Keratinocyte (primary cell): ENCODE measurements around the gene MEIS3. TPM values are rescaled to one million over a fixed set of nuclear protein-coding genes. Genes with fewer than 3 reads are reported as not detected.

ENCODE experiments used
- DNase-seq: peaks from one replicate; pipeline ENCODE4 v3.0.0-alpha.2; 2011; ENCODE audit warnings: low read depth, missing footprints, low spot score
- FAIRE-seq: peaks from 2 replicates; lab custom pipeline; 2011; peaks lifted over from hg19 to GRCh38; lab: Jason Lieb, UNC
- H2AFZ ChIP-seq: 2 replicates; pipeline ENCODE4 v1.6.0; 2012; ENCODE audit warnings: low read length, control low read depth, inconsistent platforms; ENCODE audit not compliant: control insufficient read depth
- H3K27ac ChIP-seq: 2 replicates; pipeline ENCODE4 v1.5.1; 2011; ENCODE audit warnings: low read length; ENCODE audit not compliant: control insufficient read depth, insufficient read depth
- H3K27me3 ChIP-seq: 3 replicates; pipeline ENCODE4 v1.6.0; 2011; ENCODE audit warnings: low read length; ENCODE audit not compliant: control insufficient read depth, insufficient read depth; ENCODE audit errors: extremely low read depth
- H3K36me3 ChIP-seq, 2 experiments: 2 replicates in 1 of 2; 3 replicates in 1 of 2; pipeline ENCODE4 v1.5.1; 2011; ENCODE audit warnings: low read length in 2 of 2, mild to moderate bottlenecking in 1 of 2; ENCODE audit not compliant: control insufficient read depth in 2 of 2, insufficient read depth in 2 of 2; ENCODE audit errors: extremely low read depth in 1 of 2
- H3K4me1 ChIP-seq: 3 replicates; pipeline ENCODE4 v1.5.1; 2011; ENCODE audit warnings: low read length; ENCODE audit not compliant: control insufficient read depth, insufficient read depth; ENCODE audit errors: extremely low read depth
- H3K4me2 ChIP-seq: 3 replicates; pipeline ENCODE4 v1.6.0; 2011; ENCODE audit warnings: low read depth, low read length; ENCODE audit not compliant: control insufficient read depth, insufficient read depth; ENCODE audit errors: extremely low read depth
- H3K4me3 ChIP-seq, 3 experiments: fragments of 200-600 bp in 1 of 3; sonication (generic) in 1 of 3; 2 replicates in 2 of 3; 3 replicates in 1 of 3; pipeline ENCODE4 v1.5.1; 2011 to 2016; ENCODE audit warnings: low read length in 3 of 3, mild to moderate bottlenecking in 3 of 3, control low read depth in 2 of 3, inconsistent platforms in 1 of 3, low read depth in 1 of 3, mixed read lengths in 1 of 3, mixed run types in 1 of 3, moderate library complexity in 1 of 3; ENCODE audit not compliant: control insufficient read depth in 2 of 3, insufficient read depth in 2 of 3; ENCODE audit errors: extremely low read depth in 1 of 3
- H3K79me2 ChIP-seq: 2 replicates; pipeline ENCODE4 v1.6.0; 2012; ENCODE audit warnings: low read length; ENCODE audit not compliant: control insufficient read depth, insufficient read depth
- H3K9ac ChIP-seq: 3 replicates; pipeline ENCODE4 v1.6.0; 2011; ENCODE audit warnings: low read length; ENCODE audit not compliant: control insufficient read depth, insufficient read depth; ENCODE audit errors: extremely low read depth
- H3K9me1 ChIP-seq: 3 replicates; pipeline ENCODE4 v1.6.0; 2011; ENCODE audit warnings: low read length; ENCODE audit not compliant: control insufficient read depth, insufficient read depth; ENCODE audit errors: extremely low read depth
- H3K9me3 ChIP-seq: 2 replicates; pipeline ENCODE4 v1.5.1; 2012; ENCODE audit warnings: low read depth, low read length; ENCODE audit not compliant: control insufficient read depth
- H4K20me1 ChIP-seq: 3 replicates; pipeline ENCODE4 v1.6.0; 2011; ENCODE audit warnings: low read length; ENCODE audit not compliant: control insufficient read depth, insufficient read depth; ENCODE audit errors: extremely low read depth
- CTCF ChIP-seq, 3 experiments: IDR thresholded peaks in 1 of 3; conservative IDR thresholded peaks in 1 of 3; optimal IDR thresholded peaks in 1 of 3; 2 replicates in 2 of 3; 3 replicates in 1 of 3; pipeline versions ENCODE3 to v1.5.1; 2011; ENCODE audit warnings: low read length in 3 of 3, mild to moderate bottlenecking in 3 of 3, moderate library complexity in 2 of 3, control low read depth in 1 of 3, inconsistent platforms in 1 of 3; ENCODE audit not compliant: insufficient read depth in 2 of 3; ENCODE audit errors: extremely low read depth in 1 of 3
- EZH2 ChIP-seq: IDR thresholded peaks from one replicate; pipeline ENCODE4 v1.6.1; 2012; ENCODE audit warnings: inconsistent platforms, mild to moderate bottlenecking, low read length, moderate library complexity
- dilution Hi-C: fragments of 300-500 bp; cut with MboI; formaldehyde crosslinking; loops from one replicate; pipeline ENCODE4 v1.7.0; 2020; ENCODE audit warnings: low sequenced_read_pairs; ENCODE audit not compliant: extremely low pct_ligation_motif_present
- polyA plus RNA-seq, 5 experiments: library from polyadenylated mRNA; depleted of rRNA in 3 of 5; stranded (reverse) in 3 of 5; stranded (forward) in 1 of 5; unstranded in 1 of 5; fragments of >200 nt; gene quantifications; 1 replicate in 1 of 5; 2 replicates in 3 of 5; 3 replicates in 1 of 5; pipeline versions ENCODE4 v1.2.1 to v1.2.3, GENCODE V29; 2011 to 2012; ENCODE audit warnings: missing spikeins in 2 of 5, low read depth in 1 of 5, low replicate concordance in 1 of 5

MEIS3 gene
- polyA plus RNA-seq, 1 donor (not counting 4 experiments of a cell fraction or from before 2014, with no cell fraction given) = 1.7 TPM

DNA sequence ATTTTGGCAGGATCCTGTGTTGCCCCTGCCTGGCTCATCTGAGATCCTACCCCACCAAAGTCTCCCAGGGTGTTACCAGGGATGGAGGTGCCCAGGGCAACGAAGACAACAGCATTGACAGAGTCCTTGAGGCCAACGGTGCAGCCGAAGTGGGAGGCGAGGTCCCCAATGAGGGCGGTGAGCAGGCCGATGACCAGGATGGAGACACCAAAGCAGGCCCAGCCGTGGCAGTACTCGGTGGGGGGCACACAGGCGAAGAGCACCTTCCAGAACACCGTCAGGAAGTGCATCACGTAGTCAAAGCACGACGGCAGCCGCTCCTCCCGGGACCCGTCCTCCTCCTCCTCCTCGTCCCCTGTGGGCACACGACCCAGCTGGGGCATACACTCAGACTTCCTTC, 12.8 kb upstream of the MEIS3 start:
- H3K27ac ChIP-seq = no peak overlapping the region
- FAIRE-seq = no peak
- no peaks in the 10 kb centered on the region for H3K79me2 ChIP-seq
- H4K20me1 ChIP-seq = no peaks in the 10 kb centered on the region
- no peak overlapping the region for H2AFZ ChIP-seq
- peaks cover 13% of the 10 kb centered on the region for H3K4me1 ChIP-seq
- no peak overlapping the region for H3K4me2 ChIP-seq
- no peak overlapping the region for H3K4me3 ChIP-seq
- no peaks in the 10 kb centered on the region for H3K9me3 ChIP-seq
- TF ChIP-seq CTCF (optimal IDR thresholded peaks at IDR 0.05 in 1 of 3, IDR thresholded peaks at IDR 0.05 in 1 of 3, conservative IDR thresholded peaks at IDR 0.05 in 1 of 3; ENCODE audit: extremely low read depth in 1 of 3, insufficient read depth in 2 of 3, low read length in 3 of 3) = no peak
- TF ChIP-seq EZH2 = no peak
- DNase-seq = no peak
- no peaks in the 10 kb centered on the region for H3K9me1 ChIP-seq
- no peak overlapping the region for H3K9ac ChIP-seq
- H3K27me3 ChIP-seq = peaks cover 7% of the 10 kb centered on the region
- no peaks in the 10 kb centered on the region for H3K36me3 ChIP-seq
- dilution Hi-C loops = no loop called here

DNA sequence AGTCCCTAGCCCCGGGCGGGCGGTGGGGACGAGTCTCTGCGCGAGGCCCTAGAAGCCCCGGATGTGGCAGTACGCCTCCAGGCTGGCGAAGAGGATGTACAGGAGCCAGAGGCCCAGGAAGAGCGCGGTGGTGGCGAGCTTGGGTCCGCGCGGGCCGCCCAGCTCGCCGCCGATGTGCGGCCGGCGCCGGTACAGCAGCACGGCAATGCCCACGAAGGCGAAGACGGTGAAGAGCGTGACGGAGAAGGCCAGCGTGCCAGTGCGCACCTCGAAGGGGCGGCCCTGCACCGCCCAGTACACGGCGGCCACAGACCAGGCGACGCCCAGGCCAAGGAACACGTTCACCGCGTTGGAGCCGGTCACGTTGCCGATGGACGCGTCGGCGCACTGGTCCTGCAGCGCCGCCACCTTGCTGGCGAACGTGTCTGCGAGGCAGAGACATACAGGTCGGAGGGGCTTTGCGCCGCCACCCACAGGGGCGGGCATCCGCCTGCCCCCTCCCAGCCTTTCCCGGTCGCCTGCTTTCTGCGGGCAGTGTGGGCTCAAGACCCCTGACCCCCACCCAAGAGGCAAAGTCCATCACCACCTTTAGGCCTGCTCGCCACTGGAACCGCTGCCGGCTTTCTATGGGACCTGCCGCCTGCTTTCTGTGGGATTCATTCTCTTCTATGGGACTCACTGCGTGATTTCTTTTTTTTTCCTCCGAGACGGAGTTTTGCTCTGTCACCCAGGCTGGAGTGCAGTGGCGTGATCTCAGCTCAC, 10.9 kb upstream of the MEIS3 start:
- H3K27me3 ChIP-seq = peaks cover 7% of the 10 kb centered on the region
- no peak overlapping the region for H3K27ac ChIP-seq
- DNase-seq = no peak
- dilution Hi-C loops = no loop called here
- no peaks in the 10 kb centered on the region for H3K79me2 ChIP-seq
- H3K4me1 ChIP-seq = peaks cover 13% of the 10 kb centered on the region
- no peak for TF ChIP-seq EZH2
- peak in 2 of 3 experiments; percentile 34 to 60 for TF ChIP-seq CTCF (optimal IDR thresholded peaks at IDR 0.05 in 1 of 3, IDR thresholded peaks at IDR 0.05 in 1 of 3, conservative IDR thresholded peaks at IDR 0.05 in 1 of 3; ENCODE audit: extremely low read depth in 1 of 3, insufficient read depth in 2 of 3, low read length in 3 of 3)
- no peaks in the 10 kb centered on the region for H3K9me1 ChIP-seq
- no peak overlapping the region for H3K9ac ChIP-seq
- no peaks in the 10 kb centered on the region for H3K36me3 ChIP-seq
- H4K20me1 ChIP-seq = no peaks in the 10 kb centered on the region
- no peaks in the 10 kb centered on the region for H3K9me3 ChIP-seq
- peak overlapping the region in 1 of 3 experiments; percentile 46 for H3K4me3 ChIP-seq
- peak overlapping the region; percentile 80 for H2AFZ ChIP-seq
- FAIRE-seq = no peak
- peak overlapping the region; percentile 62 for H3K4me2 ChIP-seq
